H1 (cell line): ENCODE measurements around the gene CFDP1. TPM values are rescaled to one million over a fixed set of nuclear protein-coding genes. Genes with fewer than 3 reads are reported as not detected.

Experiments used
- CTCF ChIA-PET: fragments of 300-600 bp; sonication (Branson Sonifier 250); formaldehyde crosslinking; loops from one replicate; lab custom pipeline; 2021; ENCODE audit not compliant: partially characterized antibody; lab: Charles Lee
- POLR2A ChIA-PET: fragments of 300-600 bp; sonication (Branson Sonifier 250); formaldehyde crosslinking; loops from one replicate; lab custom pipeline; 2021; ENCODE audit warnings: inconsistent platforms; ENCODE audit not compliant: partially characterized antibody; lab: Charles Lee
- DNase-seq, 2 experiments: peaks; one replicate each; pipeline versions ENCODE4 v3.0.0 to v3.0.0-alpha.2; 2010 to 2022; ENCODE audit warnings: low spot score in 2 of 2, low read depth in 1 of 2, mixed read lengths in 1 of 2
- FAIRE-seq: peaks from 2 replicates; lab custom pipeline; 2011; peaks lifted over from hg19 to GRCh38; lab: Jason Lieb, UNC
- H2AFZ ChIP-seq: 2 replicates; pipeline ENCODE4 v1.8.1; 2012; ENCODE audit warnings: low read length, inconsistent platforms
- H2AK5ac ChIP-seq: 2 replicates; pipeline ENCODE4 v1.6.1; 2013; ENCODE audit warnings: low read depth, low read length
- H2BK120ac ChIP-seq: replicated peaks from 2 replicates; pipeline ENCODE3; 2013; ENCODE audit warnings: low read depth, low read length, inconsistent platforms
- H2BK12ac ChIP-seq: 2 replicates; pipeline ENCODE4 v1.6.1; 2013; ENCODE audit warnings: low read depth, low read length
- H2BK15ac ChIP-seq: 2 replicates; pipeline ENCODE4 v1.6.1; 2013; ENCODE audit warnings: low read length
- H2BK20ac ChIP-seq: 2 replicates; pipeline ENCODE4 v1.6.1; 2013; ENCODE audit warnings: low read length
- H2BK5ac ChIP-seq: 2 replicates; pipeline ENCODE4 v1.6.1; 2013; ENCODE audit warnings: low read depth, low read length
- H3K14ac ChIP-seq: 2 replicates; pipeline ENCODE4 v1.6.1; 2013; ENCODE audit warnings: inconsistent platforms; ENCODE audit not compliant: insufficient read length
- H3K18ac ChIP-seq: 2 replicates; pipeline ENCODE4 v1.6.1; 2013; ENCODE audit warnings: low read length; ENCODE audit errors: extremely low read depth
- H3K23ac ChIP-seq: 2 replicates; pipeline ENCODE4 v1.6.1; 2013; ENCODE audit warnings: inconsistent platforms; ENCODE audit not compliant: insufficient read length
- H3K23me2 ChIP-seq: 2 replicates; pipeline ENCODE4 v1.6.1; 2013; ENCODE audit warnings: low read depth, low read length
- H3K27ac ChIP-seq: 2 replicates; pipeline ENCODE4 v1.6.1; 2011; ENCODE audit warnings: low read depth, low read length, inconsistent platforms
- H3K27me3 ChIP-seq, 4 experiments: replicated peaks in 1 of 4; 1 replicate in 1 of 4; 2 replicates in 3 of 4; pipeline versions ENCODE4 v1.6.1 to v1.8.1; 2011 to 2013; ENCODE audit warnings: low read length in 3 of 4, mild to moderate bottlenecking in 3 of 4, inconsistent platforms in 2 of 4, mixed read lengths in 2 of 4, moderate library complexity in 1 of 4; ENCODE audit not compliant: control insufficient read depth in 3 of 4, insufficient read depth in 3 of 4; ENCODE audit errors: extremely low read depth in 1 of 4
- H3K36me3 ChIP-seq, 4 experiments: 2 replicates each; pipeline versions ENCODE4 v1.6.1 to v1.8.1; 2011 to 2013; ENCODE audit warnings: mild to moderate bottlenecking in 4 of 4, low read length in 3 of 4, moderate library complexity in 2 of 4, control low read depth in 1 of 4, inconsistent platforms in 1 of 4; ENCODE audit not compliant: insufficient read depth in 4 of 4, control insufficient read depth in 2 of 4
- H3K4ac ChIP-seq: replicated peaks from 2 replicates; pipeline ENCODE3; 2013; ENCODE audit warnings: low read length, low read depth, mixed read lengths, inconsistent platforms; ENCODE audit not compliant: insufficient read length
- H3K4me1 ChIP-seq, 4 experiments: replicated peaks in 1 of 4; 1 replicate in 1 of 4; 2 replicates in 3 of 4; pipeline versions ENCODE4 v1.6.1 to v1.8.1; 2011 to 2013; ENCODE audit warnings: low read length in 3 of 4, inconsistent platforms in 2 of 4, mixed read lengths in 1 of 4; ENCODE audit not compliant: insufficient read depth in 4 of 4, control insufficient read depth in 3 of 4
- H3K4me2 ChIP-seq, 2 experiments: 2 replicates each; pipeline versions ENCODE4 v1.6.1 to v1.8.1; 2011 to 2013; ENCODE audit warnings: low read depth in 2 of 2, low read length in 2 of 2, control low read depth in 1 of 2, inconsistent platforms in 1 of 2, mild to moderate bottlenecking in 1 of 2; ENCODE audit not compliant: insufficient read depth in 1 of 2
- H3K4me3 ChIP-seq, 4 experiments: fragments of 200-600, 300-600 bp in 1 of 4; sonication (generic), shearing (Covaris generic), sonication (Bioruptor Twin) in 1 of 4; 2 replicates each; pipeline versions ENCODE4 v1.5.1 to v1.8.1; 2011 to 2016; ENCODE audit warnings: low read length in 4 of 4, low read depth in 3 of 4, control low read depth in 2 of 4, inconsistent platforms in 2 of 4, mild to moderate bottlenecking in 2 of 4, mixed read lengths in 1 of 4, moderate library complexity in 1 of 4; ENCODE audit not compliant: insufficient read depth in 2 of 4; ENCODE audit errors: extremely low read depth in 1 of 4
- H3K56ac ChIP-seq: replicated peaks from 2 replicates; pipeline ENCODE3; 2013; ENCODE audit warnings: low read depth, mild to moderate bottlenecking, mixed read lengths, low read length, inconsistent platforms; ENCODE audit not compliant: insufficient read length
- H3K79me1 ChIP-seq: 2 replicates; pipeline ENCODE4 v1.6.1; 2013; ENCODE audit warnings: low read depth, low read length, control low read depth
- H3K79me2 ChIP-seq, 2 experiments: 2 replicates each; pipeline versions ENCODE4 v1.6.1 to v1.8.1; 2012 to 2013; ENCODE audit warnings: low read length in 2 of 2, mild to moderate bottlenecking in 2 of 2, inconsistent platforms in 1 of 2; ENCODE audit not compliant: insufficient read depth in 2 of 2, control insufficient read depth in 1 of 2
- H3K9ac ChIP-seq, 4 experiments: replicated peaks in 1 of 4; 1 replicate in 1 of 4; 2 replicates in 3 of 4; pipeline versions ENCODE4 v1.6.1 to v1.8.1; 2011 to 2013; ENCODE audit warnings: low read depth in 3 of 4, low read length in 3 of 4, control low read depth in 2 of 4, mild to moderate bottlenecking in 2 of 4, moderate library complexity in 2 of 4, inconsistent platforms in 1 of 4; ENCODE audit errors: extremely low read depth in 1 of 4
- H3K9me3 ChIP-seq, 2 experiments: 2 replicates each; pipeline versions ENCODE4 v1.6.1 to v1.8.1; 2012 to 2013; ENCODE audit warnings: mild to moderate bottlenecking in 2 of 2, moderate library complexity in 2 of 2, control low read depth in 1 of 2, inconsistent platforms in 1 of 2, low read depth in 1 of 2, low read length in 1 of 2, mixed read lengths in 1 of 2; ENCODE audit not compliant: insufficient read depth in 2 of 2
- H4K20me1 ChIP-seq, 2 experiments: replicated peaks in 1 of 2; 2 replicates each; pipeline versions ENCODE3 to v1.8.1; 2011 to 2013; ENCODE audit warnings: inconsistent platforms in 2 of 2, low read length in 2 of 2, mild to moderate bottlenecking in 1 of 2; ENCODE audit not compliant: insufficient read depth in 2 of 2, control insufficient read depth in 1 of 2
- H4K5ac ChIP-seq: 2 replicates; pipeline ENCODE4 v1.6.1; 2013; ENCODE audit warnings: low read length, low read depth, mixed read lengths, inconsistent platforms; ENCODE audit not compliant: insufficient read length
- H4K8ac ChIP-seq: 2 replicates; pipeline ENCODE4 v1.8.0; 2013; ENCODE audit warnings: mild to moderate bottlenecking, moderate library complexity, low read length, inconsistent platforms; ENCODE audit not compliant: insufficient read depth; ENCODE audit errors: extremely low read depth
- H4K91ac ChIP-seq: replicated peaks from 2 replicates; pipeline ENCODE3; 2013; ENCODE audit warnings: low read length, mixed read lengths, inconsistent platforms; ENCODE audit not compliant: insufficient read length
- NRF1 ChIP-seq: IDR thresholded peaks from 2 replicates; pipeline ENCODE4 v1.6.1; 2011; ENCODE audit warnings: mild to moderate bottlenecking, low read depth, low read length, improper control_type of control experiment
- SAP30 ChIP-seq: fragments of 300-600 bp; sonication (generic); IDR thresholded peaks from 2 replicates; pipeline ENCODE4 v1.7.1; 2012; ENCODE audit warnings: low read length, moderate library complexity, mild to moderate bottlenecking, inconsistent platforms; ENCODE audit not compliant: insufficient read depth, insufficient replicate concordance
- SIX5 ChIP-seq: IDR thresholded peaks from 2 replicates; pipeline ENCODE4 v1.6.1; 2011; ENCODE audit warnings: mild to moderate bottlenecking, low read depth, low read length
- WGBS, 2 experiments: shearing (Covaris generic) in 1 of 2; methylation state at CpG; one replicate each; pipeline versions ENCODE4 v1.1.6 to v1.1.7; 2013 to 2015; ENCODE audit warnings: low lambda C conversion rate in 2 of 2, mixed read lengths in 2 of 2, inconsistent platforms in 1 of 2, low coverage in 1 of 2, missing lambda C conversion rate in 1 of 2; ENCODE audit not compliant: insufficient replicate concordance in 2 of 2, insufficient coverage in 1 of 2, insufficient read length in 1 of 2; ENCODE audit errors: extremely low coverage in 1 of 2, missing lambda C conversion rate in 1 of 2; 5-methylcytosine and 5-hydroxymethylcytosine counted together
- polyA plus RNA-seq, 7 experiments: library from polyadenylated mRNA; depleted of rRNA in 3 of 7; stranded (reverse) in 5 of 7; unstranded in 2 of 7; fragments of >200 nt in 5 of 7; fragments of 200-250 nt in 2 of 7; gene quantifications; 1 replicate in 5 of 7; 2 replicates in 1 of 7; 4 replicates in 1 of 7; pipeline versions ENCODE4 v1.2.1 to v1.2.3, GENCODE V29; 2011 to 2013; ENCODE audit warnings: missing spikeins in 2 of 7, mixed read lengths in 2 of 7
- total RNA-seq: library from RNA; stranded (reverse); fragmentation: NEBNext Ultra II Directional; extraction: Animal tissue kit (Norgen Biotek cat#: 25700); gene quantifications from 2 replicates; pipeline ENCODE4 v1.2.1, GENCODE V29; 2021

CFDP1 gene
- total and polyA plus RNA-seq, 2 of the 8 experiments (the other 6 are each of a cell fraction or from before 2014, with no cell fraction given), result 25.5 to 77.3 TPM

DNA sequence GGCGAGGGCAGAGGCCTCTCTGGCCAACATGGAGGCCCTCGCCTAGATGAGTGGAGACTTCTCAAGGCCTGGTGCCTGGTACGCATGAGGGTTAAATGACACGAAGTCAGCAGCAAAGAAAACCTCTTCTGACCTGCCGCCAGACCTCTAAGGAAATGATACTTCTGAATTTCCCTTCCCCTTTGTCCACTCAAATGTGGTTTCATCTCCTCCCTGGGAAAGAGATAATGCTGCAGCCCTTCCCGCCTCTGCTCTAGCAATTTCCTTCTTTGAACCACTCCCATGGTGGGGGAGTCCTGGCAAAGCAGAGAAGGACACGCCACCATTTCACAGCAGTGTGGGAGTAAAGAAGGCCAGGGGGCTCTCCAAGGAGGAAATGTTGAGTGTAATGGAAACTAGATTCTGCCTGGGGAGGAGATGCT, 116.2 kb downstream of the CFDP1 start:
- Histone ChIP-seq H3K79me2 (no peaks in the 10 kb centered on the region), H2BK12ac (no peak overlapping the region), H3K4me1 (no peaks in the 10 kb centered on the region; a peak in 1 of 7 replicates), H3K18ac (no peak overlapping the region), H3K14ac (no peak overlapping the region), H3K4ac (no peak overlapping the region), H4K5ac (no peak overlapping the region), H3K23me2 (no peaks in the 10 kb centered on the region), H2BK5ac (no peak overlapping the region), H3K9ac (no peak overlapping the region), H4K91ac (no peak overlapping the region), H3K36me3 (no peaks in the 10 kb centered on the region; a peak in 1 of 8 replicates), H3K4me2 (no peak overlapping the region), H2BK20ac (no peak overlapping the region), H3K56ac (no peak overlapping the region), H3K79me1 (no peaks in the 10 kb centered on the region), H2AFZ (no peak overlapping the region), H3K9me3 (no peaks in the 10 kb centered on the region), H4K20me1 (no peaks in the 10 kb centered on the region), H2BK120ac (no peak overlapping the region), H3K27ac (no peak overlapping the region), H3K23ac (no peak overlapping the region), H3K27me3 (no peaks in the 10 kb centered on the region), H4K8ac (no peak overlapping the region), H2AK5ac (no peak overlapping the region), H3K4me3 (no peak overlapping the region), H2BK15ac (no peak overlapping the region)
- TF ChIP-seq NRF1 (no peak), SAP30 (no peak), SIX5 (no peak)
- ChIA-PET CTCF (interaction anchor here (0.7 to 3.1 kb wide), 5 partner anchors 10 to 319 kb away, joined by 3 to 14 read pairs (median 3); partner anchors contain the start of gene ZNRF1), POLR2A (no interaction called here)
- 81% methylated on average over 7 of the region's 7 CpGs; no CpG with 5 or more reads in 1 of the 2 experiments for WGBS, 2 experiments
- DNase-seq (no peak), FAIRE-seq (no peak)
